H1 (cell line): ENCODE results near the gene PEX16. TPM values are rescaled to one million over a fixed set of nuclear protein-coding genes. Genes with fewer than 3 reads are reported as not detected.

ENCODE experiments used
- CTCF ChIA-PET: fragments of 300-600 bp; sonication (Branson Sonifier 250); formaldehyde crosslinking; loops from one replicate; lab custom pipeline; 2021; ENCODE audit not compliant: partially characterized antibody; lab: Charles Lee
- POLR2A ChIA-PET: fragments of 300-600 bp; sonication (Branson Sonifier 250); formaldehyde crosslinking; loops from one replicate; lab custom pipeline; 2021; ENCODE audit warnings: inconsistent platforms; ENCODE audit not compliant: partially characterized antibody; lab: Charles Lee
- DNase-seq, 2 experiments: peaks; one replicate each; pipeline versions ENCODE4 v3.0.0 to v3.0.0-alpha.2; 2010 to 2022; ENCODE audit warnings: low spot score in 2 of 2, low read depth in 1 of 2, mixed read lengths in 1 of 2
- FAIRE-seq: peaks from 2 replicates; lab custom pipeline; 2011; peaks lifted over from hg19 to GRCh38; lab: Jason Lieb, UNC
- H2AFZ ChIP-seq: 2 replicates; pipeline ENCODE4 v1.8.1; 2012; ENCODE audit warnings: low read length, inconsistent platforms
- H2AK5ac ChIP-seq: 2 replicates; pipeline ENCODE4 v1.6.1; 2013; ENCODE audit warnings: low read depth, low read length
- H2BK120ac ChIP-seq: replicated peaks from 2 replicates; pipeline ENCODE3; 2013; ENCODE audit warnings: low read depth, low read length, inconsistent platforms
- H2BK12ac ChIP-seq: 2 replicates; pipeline ENCODE4 v1.6.1; 2013; ENCODE audit warnings: low read depth, low read length
- H2BK15ac ChIP-seq: 2 replicates; pipeline ENCODE4 v1.6.1; 2013; ENCODE audit warnings: low read length
- H2BK20ac ChIP-seq: 2 replicates; pipeline ENCODE4 v1.6.1; 2013; ENCODE audit warnings: low read length
- H2BK5ac ChIP-seq: 2 replicates; pipeline ENCODE4 v1.6.1; 2013; ENCODE audit warnings: low read depth, low read length
- H3K14ac ChIP-seq: 2 replicates; pipeline ENCODE4 v1.6.1; 2013; ENCODE audit warnings: inconsistent platforms; ENCODE audit not compliant: insufficient read length
- H3K18ac ChIP-seq: 2 replicates; pipeline ENCODE4 v1.6.1; 2013; ENCODE audit warnings: low read length; ENCODE audit errors: extremely low read depth
- H3K23ac ChIP-seq: 2 replicates; pipeline ENCODE4 v1.6.1; 2013; ENCODE audit warnings: inconsistent platforms; ENCODE audit not compliant: insufficient read length
- H3K23me2 ChIP-seq: 2 replicates; pipeline ENCODE4 v1.6.1; 2013; ENCODE audit warnings: low read depth, low read length
- H3K27ac ChIP-seq: 2 replicates; pipeline ENCODE4 v1.6.1; 2011; ENCODE audit warnings: low read depth, low read length, inconsistent platforms
- H3K27me3 ChIP-seq, 4 experiments: replicated peaks in 1 of 4; 1 replicate in 1 of 4; 2 replicates in 3 of 4; pipeline versions ENCODE4 v1.6.1 to v1.8.1; 2011 to 2013; ENCODE audit warnings: low read length in 3 of 4, mild to moderate bottlenecking in 3 of 4, inconsistent platforms in 2 of 4, mixed read lengths in 2 of 4, moderate library complexity in 1 of 4; ENCODE audit not compliant: control insufficient read depth in 3 of 4, insufficient read depth in 3 of 4; ENCODE audit errors: extremely low read depth in 1 of 4
- H3K36me3 ChIP-seq, 4 experiments: 2 replicates each; pipeline versions ENCODE4 v1.6.1 to v1.8.1; 2011 to 2013; ENCODE audit warnings: mild to moderate bottlenecking in 4 of 4, low read length in 3 of 4, moderate library complexity in 2 of 4, control low read depth in 1 of 4, inconsistent platforms in 1 of 4; ENCODE audit not compliant: insufficient read depth in 4 of 4, control insufficient read depth in 2 of 4
- H3K4ac ChIP-seq: replicated peaks from 2 replicates; pipeline ENCODE3; 2013; ENCODE audit warnings: low read length, low read depth, mixed read lengths, inconsistent platforms; ENCODE audit not compliant: insufficient read length
- H3K4me1 ChIP-seq, 4 experiments: replicated peaks in 1 of 4; 1 replicate in 1 of 4; 2 replicates in 3 of 4; pipeline versions ENCODE4 v1.6.1 to v1.8.1; 2011 to 2013; ENCODE audit warnings: low read length in 3 of 4, inconsistent platforms in 2 of 4, mixed read lengths in 1 of 4; ENCODE audit not compliant: insufficient read depth in 4 of 4, control insufficient read depth in 3 of 4
- H3K4me2 ChIP-seq, 2 experiments: 2 replicates each; pipeline versions ENCODE4 v1.6.1 to v1.8.1; 2011 to 2013; ENCODE audit warnings: low read depth in 2 of 2, low read length in 2 of 2, control low read depth in 1 of 2, inconsistent platforms in 1 of 2, mild to moderate bottlenecking in 1 of 2; ENCODE audit not compliant: insufficient read depth in 1 of 2
- H3K4me3 ChIP-seq, 4 experiments: fragments of 200-600, 300-600 bp in 1 of 4; sonication (generic), shearing (Covaris generic), sonication (Bioruptor Twin) in 1 of 4; 2 replicates each; pipeline versions ENCODE4 v1.5.1 to v1.8.1; 2011 to 2016; ENCODE audit warnings: low read length in 4 of 4, low read depth in 3 of 4, control low read depth in 2 of 4, inconsistent platforms in 2 of 4, mild to moderate bottlenecking in 2 of 4, mixed read lengths in 1 of 4, moderate library complexity in 1 of 4; ENCODE audit not compliant: insufficient read depth in 2 of 4; ENCODE audit errors: extremely low read depth in 1 of 4
- H3K56ac ChIP-seq: replicated peaks from 2 replicates; pipeline ENCODE3; 2013; ENCODE audit warnings: low read depth, mild to moderate bottlenecking, mixed read lengths, low read length, inconsistent platforms; ENCODE audit not compliant: insufficient read length
- H3K79me1 ChIP-seq: 2 replicates; pipeline ENCODE4 v1.6.1; 2013; ENCODE audit warnings: low read depth, low read length, control low read depth
- H3K79me2 ChIP-seq, 2 experiments: 2 replicates each; pipeline versions ENCODE4 v1.6.1 to v1.8.1; 2012 to 2013; ENCODE audit warnings: low read length in 2 of 2, mild to moderate bottlenecking in 2 of 2, inconsistent platforms in 1 of 2; ENCODE audit not compliant: insufficient read depth in 2 of 2, control insufficient read depth in 1 of 2
- H3K9ac ChIP-seq, 4 experiments: replicated peaks in 1 of 4; 1 replicate in 1 of 4; 2 replicates in 3 of 4; pipeline versions ENCODE4 v1.6.1 to v1.8.1; 2011 to 2013; ENCODE audit warnings: low read depth in 3 of 4, low read length in 3 of 4, control low read depth in 2 of 4, mild to moderate bottlenecking in 2 of 4, moderate library complexity in 2 of 4, inconsistent platforms in 1 of 4; ENCODE audit errors: extremely low read depth in 1 of 4
- H3K9me3 ChIP-seq, 2 experiments: 2 replicates each; pipeline versions ENCODE4 v1.6.1 to v1.8.1; 2012 to 2013; ENCODE audit warnings: mild to moderate bottlenecking in 2 of 2, moderate library complexity in 2 of 2, control low read depth in 1 of 2, inconsistent platforms in 1 of 2, low read depth in 1 of 2, low read length in 1 of 2, mixed read lengths in 1 of 2; ENCODE audit not compliant: insufficient read depth in 2 of 2
- H4K20me1 ChIP-seq, 2 experiments: replicated peaks in 1 of 2; 2 replicates each; pipeline versions ENCODE3 to v1.8.1; 2011 to 2013; ENCODE audit warnings: inconsistent platforms in 2 of 2, low read length in 2 of 2, mild to moderate bottlenecking in 1 of 2; ENCODE audit not compliant: insufficient read depth in 2 of 2, control insufficient read depth in 1 of 2
- H4K5ac ChIP-seq: 2 replicates; pipeline ENCODE4 v1.6.1; 2013; ENCODE audit warnings: low read length, low read depth, mixed read lengths, inconsistent platforms; ENCODE audit not compliant: insufficient read length
- H4K8ac ChIP-seq: 2 replicates; pipeline ENCODE4 v1.8.0; 2013; ENCODE audit warnings: mild to moderate bottlenecking, moderate library complexity, low read length, inconsistent platforms; ENCODE audit not compliant: insufficient read depth; ENCODE audit errors: extremely low read depth
- H4K91ac ChIP-seq: replicated peaks from 2 replicates; pipeline ENCODE3; 2013; ENCODE audit warnings: low read length, mixed read lengths, inconsistent platforms; ENCODE audit not compliant: insufficient read length
- WGBS, 2 experiments: shearing (Covaris generic) in 1 of 2; methylation state at CpG; one replicate each; pipeline versions ENCODE4 v1.1.6 to v1.1.7; 2013 to 2015; ENCODE audit warnings: low lambda C conversion rate in 2 of 2, mixed read lengths in 2 of 2, inconsistent platforms in 1 of 2, low coverage in 1 of 2, missing lambda C conversion rate in 1 of 2; ENCODE audit not compliant: insufficient replicate concordance in 2 of 2, insufficient coverage in 1 of 2, insufficient read length in 1 of 2; ENCODE audit errors: extremely low coverage in 1 of 2, missing lambda C conversion rate in 1 of 2; 5-methylcytosine and 5-hydroxymethylcytosine counted together
- polyA plus RNA-seq, 7 experiments: library from polyadenylated mRNA; depleted of rRNA in 3 of 7; stranded (reverse) in 5 of 7; unstranded in 2 of 7; fragments of >200 nt in 5 of 7; fragments of 200-250 nt in 2 of 7; gene quantifications; 1 replicate in 5 of 7; 2 replicates in 1 of 7; 4 replicates in 1 of 7; pipeline versions ENCODE4 v1.2.1 to v1.2.3, GENCODE V29; 2011 to 2013; ENCODE audit warnings: missing spikeins in 2 of 7, mixed read lengths in 2 of 7
- total RNA-seq: library from RNA; stranded (reverse); fragmentation: NEBNext Ultra II Directional; extraction: Animal tissue kit (Norgen Biotek cat#: 25700); gene quantifications from 2 replicates; pipeline ENCODE4 v1.2.1, GENCODE V29; 2021
- TF ChIP-seq, protein P1 (sequence below): IDR thresholded peaks from 2 replicates; pipeline ENCODE4 v1.6.1; 2012; ENCODE audit warnings: low read length, inconsistent platforms

PEX16 gene
- total and polyA plus RNA-seq, 2 of the 8 experiments (the other 6 are each of a cell fraction or from before 2014, with no cell fraction given), result 29.2 to 36.0 TPM

GRCh38 chr11:45947885-45948284 lies 30.2 kb upstream of the PEX16 start:
- no peak overlapping the region for H3K18ac ChIP-seq
- H2AFZ ChIP-seq, result no peak overlapping the region
- no peaks in the 10 kb centered on the region for H3K23me2 ChIP-seq
- no peak overlapping the region for H2BK20ac ChIP-seq
- no peak overlapping the region for H2BK15ac ChIP-seq
- H3K27me3 ChIP-seq, result no peaks in the 10 kb centered on the region
- H3K56ac ChIP-seq, result no peak overlapping the region
- no peaks in the 10 kb centered on the region for H3K79me2 ChIP-seq
- H4K91ac ChIP-seq, result no peak overlapping the region
- no peak overlapping the region for H3K4me3 ChIP-seq
- FAIRE-seq (no peak), DNase-seq (no peak)
- no peak overlapping the region for H3K14ac ChIP-seq
- no peak overlapping the region for H4K8ac ChIP-seq
- no peaks in the 10 kb centered on the region for H4K20me1 ChIP-seq
- no peak overlapping the region for H2AK5ac ChIP-seq
- no peak overlapping the region for H3K23ac ChIP-seq
- H3K4me1 ChIP-seq, result no peaks in the 10 kb centered on the region
- no peak overlapping the region for H2BK120ac ChIP-seq
- no peak overlapping the region for H3K27ac ChIP-seq
- peaks cover 0 to 41% (median 29%) of the 10 kb centered on the region in 4 experiments for H3K36me3 ChIP-seq
- no peaks in the 10 kb centered on the region for H3K9me3 ChIP-seq
- 100% methylated on average over 1 of the region's 1 CpG; no CpG with 5 or more reads in 1 of the 2 experiments for WGBS, 2 experiments
- no peak overlapping the region for H2BK12ac ChIP-seq
- H3K79me1 ChIP-seq, result no peaks in the 10 kb centered on the region
- no peak overlapping the region for H4K5ac ChIP-seq
- H3K4me2 ChIP-seq, result no peak overlapping the region
- H3K9ac ChIP-seq, result no peak overlapping the region
- ChIA-PET POLR2A (interaction anchor here (0.9 kb wide), 1 partner anchor 25 kb away, joined by 3 read pairs; no protein-coding TSS in a partner anchor), CTCF (interaction anchor here (1.1 to 3.6 kb wide), 5 partner anchors 11 to 170 kb away, joined by 3 to 18 read pairs (median 4); no protein-coding TSS in a partner anchor)
- no peak overlapping the region for H3K4ac ChIP-seq
- no peak overlapping the region for H2BK5ac ChIP-seq
- TF ChIP-seq, protein P1, sequence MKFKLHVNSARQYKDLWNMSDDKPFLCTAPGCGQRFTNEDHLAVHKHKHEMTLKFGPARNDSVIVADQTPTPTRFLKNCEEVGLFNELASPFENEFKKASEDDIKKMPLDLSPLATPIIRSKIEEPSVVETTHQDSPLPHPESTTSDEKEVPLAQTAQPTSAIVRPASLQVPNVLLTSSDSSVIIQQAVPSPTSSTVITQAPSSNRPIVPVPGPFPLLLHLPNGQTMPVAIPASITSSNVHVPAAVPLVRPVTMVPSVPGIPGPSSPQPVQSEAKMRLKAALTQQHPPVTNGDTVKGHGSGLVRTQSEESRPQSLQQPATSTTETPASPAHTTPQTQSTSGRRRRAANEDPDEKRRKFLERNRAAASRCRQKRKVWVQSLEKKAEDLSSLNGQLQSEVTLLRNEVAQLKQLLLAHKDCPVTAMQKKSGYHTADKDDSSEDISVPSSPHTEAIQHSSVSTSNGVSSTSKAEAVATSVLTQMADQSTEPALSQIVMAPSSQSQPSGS, result no peak
